Ovary (tissue), 3 donors: ENCODE results near the gene SLK.

Experiments
- CTCF ChIP-seq, 3 donors: fragments of 450-650 bp in 2 of 3; fragments of 200-600 bp in 1 of 3; IDR thresholded peaks; one replicate each; pipeline versions ENCODE4 v1.5.1 to v1.8.0; 2016 to 2022; ENCODE audit warnings: antibody characterized with exemption in 3 of 3, mild to moderate bottlenecking in 1 of 3
- EP300 ChIP-seq: sonication (generic); formaldehyde crosslinking; IDR thresholded peaks from one replicate; pipeline ENCODE4 v1.6.1; 2017; ENCODE audit warnings: antibody characterized with exemption
- POLR2A ChIP-seq: fragments of 450-650 bp; IDR thresholded peaks from one replicate; pipeline ENCODE4 v1.6.1; 2017; ENCODE audit warnings: antibody characterized with exemption, mild to moderate bottlenecking, moderate library complexity
- donor health status: DM: no; HTN: no; CAD: no.

DNA sequence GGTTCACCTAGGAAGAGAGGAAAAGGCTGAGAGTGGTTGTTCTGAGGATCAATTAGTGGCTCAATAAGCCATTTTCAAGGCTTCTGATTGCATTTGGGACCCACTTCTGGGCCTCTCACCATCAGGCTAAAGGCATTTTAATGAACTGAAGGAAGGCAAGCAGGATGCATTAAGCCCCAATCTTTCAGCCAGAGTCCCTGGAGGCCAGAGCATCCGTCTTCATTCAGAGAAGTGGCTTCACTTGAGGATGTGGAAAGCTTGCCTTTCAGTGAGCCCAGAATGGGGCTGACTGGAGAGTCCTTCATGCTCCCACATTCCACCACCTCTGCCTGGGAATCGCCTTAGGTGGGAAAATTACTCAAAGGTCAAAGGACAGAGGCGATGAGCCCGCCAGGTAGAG, 76.9 kb downstream of the SLK start:
- TF ChIP-seq CTCF (IDR thresholded peaks at IDR 0.05) (no peak), EP300 (no peak), POLR2A (no peak)
